Measurements from ENCODE around the gene TCEA2. TPM values are rescaled to one million over a fixed set of nuclear protein-coding genes. Genes with fewer than 3 reads are reported as not detected.
A peak's percentile ranks its signal among the peaks of the same experiment; 100 is the strongest.

The TCEA2 gene
- total RNA-seq, 1 donor from 2014 or later: 49.2 TPM

- ATAC-seq (no peak), DNase-seq (ENCODE audit: low spot score) (no peak)
These were observed 27.2 kb downstream of the TCEA2 start for GRCh38 chr20:64090165-64090564.

- ATAC-seq: no peak
These were observed 28.3 kb downstream of the TCEA2 start for GRCh38 chr20:64091340-64091739.

GRCh38 chr20:64091770-64092169, 28.8 kb downstream of the TCEA2 start:
- ATAC-seq (no peak), DNase-seq (ENCODE audit: low spot score) (no peak)

More at GRCh38 chr20:64091340-64091739, 28.3 kb downstream of the TCEA2 start:
- DNase-seq (ENCODE audit: low spot score): no peak

GRCh38 chr20:64092258-64093012, 29.4 kb downstream of the TCEA2 start:
- ATAC-seq: peak; percentile 38
- DNase-seq (ENCODE audit: low spot score): no peak

GRCh38 chr20:64093013-64093503, 30.1 kb downstream of the TCEA2 start:
- ATAC-seq (peak; percentile 44), DNase-seq (ENCODE audit: low spot score) (no peak)

GRCh38 chr20:64095455-64095854, 32.5 kb downstream of the TCEA2 start:
- no peak for ATAC-seq
- DNase-seq (ENCODE audit: low spot score): no peak

GRCh38 chr20:64095927-64096326, 32.9 kb downstream of the TCEA2 start:
- ATAC-seq (no peak), DNase-seq (ENCODE audit: low spot score) (no peak)

- ATAC-seq (no peak), DNase-seq (ENCODE audit: low spot score) (no peak)
These were observed 33.5 kb downstream of the TCEA2 start for GRCh38 chr20:64096535-64096934.

- ATAC-seq (no peak), DNase-seq (ENCODE audit: low spot score) (no peak)
These were observed 35.5 kb downstream of the TCEA2 start for GRCh38 chr20:64098471-64099013.

- DNase-seq (ENCODE audit: low spot score): no peak
These were observed 36.2 kb downstream of the TCEA2 start for GRCh38 chr20:64099086-64099786.

GRCh38 chr20:64099880-64100565, 37.0 kb downstream of the TCEA2 start:
- ATAC-seq (no peak), DNase-seq (ENCODE audit: low spot score) (no peak)

More at GRCh38 chr20:64099086-64099786, 36.2 kb downstream of the TCEA2 start:
- no peak for ATAC-seq

GRCh38 chr20:64100566-64100888, 37.5 kb downstream of the TCEA2 start:
- no peak for ATAC-seq

GRCh38 chr20:64100946-64101688, 38.1 kb downstream of the TCEA2 start:
- DNase-seq (ENCODE audit: low spot score): no peak
- no peak for ATAC-seq

More at GRCh38 chr20:64100566-64100888, 37.5 kb downstream of the TCEA2 start:
- DNase-seq (ENCODE audit: low spot score): no peak

GRCh38 chr20:64101731-64102621, 39.0 kb downstream of the TCEA2 start:
- DNase-seq (ENCODE audit: low spot score) (no peak), ATAC-seq (peak; percentile 70)

GRCh38 chr20:64102647-64103354, 39.8 kb downstream of the TCEA2 start:
- no peak for DNase-seq (ENCODE audit: low spot score)

GRCh38 chr20:64103871-64104666, 41.1 kb downstream of the TCEA2 start:
- DNase-seq (ENCODE audit: low spot score): peak; percentile 40
- ATAC-seq: no peak

More at GRCh38 chr20:64102647-64103354, 39.8 kb downstream of the TCEA2 start:
- ATAC-seq: no peak

- peak; percentile 43 for DNase-seq (ENCODE audit: low spot score)
- no peak for ATAC-seq
These were observed 41.9 kb downstream of the TCEA2 start for GRCh38 chr20:64104667-64105451.
